Omental fat pad (tissue), 4 donors: ENCODE measurements around the gene FHOD3. TPM values are rescaled to one million over a fixed set of nuclear protein-coding genes. Genes with fewer than 3 reads are reported as not detected.

ENCODE experiments used
- ATAC-seq: fragments of 150-250 bp; one replicate; pipeline ENCODE4 v1.9.1; 2016; ENCODE audit warnings: mild to moderate bottlenecking, moderate library complexity; ENCODE audit not compliant: low FRiP score
- DNase-seq: peaks from one replicate; pipeline ENCODE4 v3.0.0-alpha.2; 2019; ENCODE audit warnings: low spot score
- total RNA-seq, 4 donors: library from RNA; depleted of rRNA; stranded (reverse); fragments of >200 nt; gene quantifications; one replicate each; pipeline ENCODE4 v1.1.0, GENCODE V29; 2016
- TF ChIP-seq, protein P1 (sequence below), 3 donors: fragments of 450-650 bp; IDR thresholded peaks; one replicate each; pipeline ENCODE4 v1.5.1; 2016 to 2017; ENCODE audit warnings: antibody characterized with exemption in 3 of 3, mild to moderate bottlenecking in 3 of 3, moderate library complexity in 2 of 3

FHOD3 gene
- total RNA-seq, 4 donors from 2014 or later: 0.96 to 3.8 (median 2.3) TPM

DNA sequence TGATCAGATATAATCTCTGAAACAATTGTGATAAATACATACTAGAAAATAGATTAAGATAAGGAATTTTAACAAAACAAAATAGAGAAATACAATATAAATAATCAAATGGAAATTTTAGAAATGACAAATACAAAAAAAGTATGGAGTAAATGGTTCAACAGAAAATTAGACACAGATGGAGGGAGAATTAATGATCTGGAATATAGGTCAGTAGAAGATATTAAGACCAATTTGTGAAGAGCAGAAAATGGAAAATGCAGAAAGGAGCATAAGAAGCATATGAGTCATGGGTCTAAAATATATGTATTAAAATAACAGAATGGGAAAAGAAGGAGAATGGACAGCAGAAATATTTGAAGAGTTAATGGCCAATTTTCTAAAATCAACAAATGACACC is 44.4 kb downstream of the FHOD3 start:
- ATAC-seq (no peak), DNase-seq (no peak)
- TF ChIP-seq, protein P1, sequence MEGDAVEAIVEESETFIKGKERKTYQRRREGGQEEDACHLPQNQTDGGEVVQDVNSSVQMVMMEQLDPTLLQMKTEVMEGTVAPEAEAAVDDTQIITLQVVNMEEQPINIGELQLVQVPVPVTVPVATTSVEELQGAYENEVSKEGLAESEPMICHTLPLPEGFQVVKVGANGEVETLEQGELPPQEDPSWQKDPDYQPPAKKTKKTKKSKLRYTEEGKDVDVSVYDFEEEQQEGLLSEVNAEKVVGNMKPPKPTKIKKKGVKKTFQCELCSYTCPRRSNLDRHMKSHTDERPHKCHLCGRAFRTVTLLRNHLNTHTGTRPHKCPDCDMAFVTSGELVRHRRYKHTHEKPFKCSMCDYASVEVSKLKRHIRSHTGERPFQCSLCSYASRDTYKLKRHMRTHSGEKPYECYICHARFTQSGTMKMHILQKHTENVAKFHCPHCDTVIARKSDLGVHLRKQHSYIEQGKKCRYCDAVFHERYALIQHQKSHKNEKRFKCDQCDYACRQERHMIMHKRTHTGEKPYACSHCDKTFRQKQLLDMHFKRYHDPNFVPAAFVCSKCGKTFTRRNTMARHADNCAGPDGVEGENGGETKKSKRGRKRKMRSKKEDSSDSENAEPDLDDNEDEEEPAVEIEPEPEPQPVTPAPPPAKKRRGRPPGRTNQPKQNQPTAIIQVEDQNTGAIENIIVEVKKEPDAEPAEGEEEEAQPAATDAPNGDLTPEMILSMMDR (IDR thresholded peaks at IDR 0.05): no peak

DNA sequence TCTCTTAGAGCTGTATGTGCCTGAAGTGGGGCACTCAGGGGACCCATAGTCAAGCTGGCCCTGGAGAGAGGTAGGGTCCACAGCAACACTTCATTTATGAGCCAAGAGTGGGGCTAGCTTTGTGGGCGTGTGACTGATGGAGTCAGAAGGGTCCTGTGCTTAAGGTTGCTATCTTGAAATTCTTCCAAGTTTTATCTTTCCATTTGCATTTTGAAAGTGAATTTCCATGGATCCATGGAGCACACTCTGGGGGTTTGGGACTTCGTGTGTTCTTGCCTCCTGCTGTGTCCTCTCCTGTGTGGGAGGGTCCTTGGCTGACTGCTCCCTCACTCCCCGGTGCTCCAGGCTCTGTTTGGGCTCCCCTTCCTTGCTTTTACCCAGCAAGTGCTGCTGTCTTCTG is 50.8 kb downstream of the FHOD3 start:
- no peak for ATAC-seq
- DNase-seq: no peak
- TF ChIP-seq, protein P1 (IDR thresholded peaks at IDR 0.05): no peak

DNA sequence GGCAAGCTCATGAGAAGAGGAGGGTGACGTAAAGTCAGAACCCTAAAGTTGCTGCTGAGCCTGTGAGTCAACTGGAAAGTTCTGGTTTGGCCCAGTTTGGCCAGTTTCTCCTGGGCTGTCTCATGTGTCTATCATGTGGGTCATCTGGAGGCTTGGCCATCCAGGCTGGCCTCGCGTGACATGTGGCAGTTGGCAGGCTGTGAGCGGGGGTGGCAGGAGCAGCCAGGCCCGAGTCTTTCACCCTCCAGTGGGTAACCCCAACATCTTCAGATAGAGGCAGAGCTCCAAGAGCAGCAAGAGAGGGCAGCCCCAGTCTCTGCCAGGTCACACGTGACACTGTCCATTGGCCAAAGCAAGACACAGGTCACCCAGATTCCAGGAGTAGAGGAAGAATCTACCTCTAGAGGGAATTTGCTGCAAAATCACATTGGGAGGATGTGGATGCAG is 51.5 kb downstream of the FHOD3 start:
- TF ChIP-seq, protein P1 (IDR thresholded peaks at IDR 0.05): no peak
- DNase-seq (no peak), ATAC-seq (no peak)

DNA sequence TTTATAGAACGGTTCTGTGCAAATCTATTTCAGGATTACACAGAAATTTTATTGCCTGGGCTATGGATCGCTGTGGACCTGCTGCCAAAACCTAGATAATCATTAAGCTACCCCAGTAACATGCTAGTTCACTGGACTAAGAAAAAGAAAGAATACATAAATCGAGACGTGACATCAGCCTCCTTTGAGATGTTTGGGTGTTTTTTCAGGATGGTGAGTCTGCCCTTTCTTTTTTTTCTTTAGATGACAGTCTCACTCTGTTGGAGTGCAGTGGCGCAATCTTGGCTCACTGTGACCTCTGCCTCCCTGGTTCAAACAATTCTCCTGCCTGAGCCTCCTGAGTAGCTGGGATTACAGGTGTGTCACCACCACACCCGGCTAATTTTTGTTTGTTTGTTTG is 52.0 kb downstream of the FHOD3 start:
- ATAC-seq (no peak), DNase-seq (no peak)
- TF ChIP-seq, protein P1 (IDR thresholded peaks at IDR 0.05): no peak

DNA sequence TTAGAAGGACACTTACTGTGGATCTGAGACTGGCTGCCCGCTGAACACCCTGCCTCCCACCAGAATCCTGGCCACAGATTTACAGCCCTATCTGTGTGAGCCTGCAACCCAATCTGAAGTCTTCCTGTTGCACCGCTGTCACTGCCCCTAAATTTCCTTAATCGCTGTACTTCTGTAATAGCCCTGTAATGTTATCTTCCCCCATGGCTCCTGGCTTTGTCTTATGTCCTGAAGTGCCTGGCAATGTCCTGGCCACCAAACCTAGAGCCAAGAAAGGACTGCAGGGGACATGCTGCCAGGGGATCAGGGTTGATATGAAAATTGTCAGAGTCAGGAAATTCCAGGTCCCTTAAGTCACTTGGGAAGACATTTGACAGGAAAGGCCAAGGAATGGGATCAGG is 52.7 kb downstream of the FHOD3 start:
- DNase-seq: no peak
- TF ChIP-seq, protein P1 (IDR thresholded peaks at IDR 0.05): no peak
- no peak for ATAC-seq

DNA sequence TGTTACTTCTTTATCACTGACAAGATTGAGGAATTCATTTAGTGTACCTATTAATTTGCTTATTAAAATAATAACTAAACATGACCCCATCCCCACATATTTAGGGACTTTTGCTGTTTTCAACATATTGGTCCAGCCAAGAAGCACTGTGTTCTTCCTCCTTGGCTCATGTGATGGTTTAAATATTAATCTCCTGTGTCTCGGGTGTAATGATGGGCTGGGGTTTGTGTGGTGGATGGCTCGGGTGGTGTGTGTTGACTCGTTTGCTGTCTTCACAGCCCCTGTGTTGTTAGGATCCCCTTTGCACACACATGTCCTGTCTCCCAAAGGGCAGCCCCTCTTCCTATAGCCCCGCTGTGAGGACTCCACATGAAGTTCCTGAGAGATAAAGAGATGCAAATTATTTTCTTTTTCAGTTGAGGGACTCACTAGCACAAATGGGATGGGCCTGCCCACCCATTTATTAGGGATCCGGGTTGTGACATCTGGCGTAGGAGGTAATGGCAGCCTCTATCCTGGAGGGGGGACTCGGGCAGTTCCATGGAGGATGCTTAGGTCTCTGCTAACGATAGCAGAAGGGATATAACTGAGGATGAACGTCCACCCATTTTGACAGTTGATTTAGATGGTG is 53.4 kb downstream of the FHOD3 start:
- TF ChIP-seq, protein P1 (IDR thresholded peaks at IDR 0.05): no peak
- ATAC-seq (no peak), DNase-seq (no peak)

DNA sequence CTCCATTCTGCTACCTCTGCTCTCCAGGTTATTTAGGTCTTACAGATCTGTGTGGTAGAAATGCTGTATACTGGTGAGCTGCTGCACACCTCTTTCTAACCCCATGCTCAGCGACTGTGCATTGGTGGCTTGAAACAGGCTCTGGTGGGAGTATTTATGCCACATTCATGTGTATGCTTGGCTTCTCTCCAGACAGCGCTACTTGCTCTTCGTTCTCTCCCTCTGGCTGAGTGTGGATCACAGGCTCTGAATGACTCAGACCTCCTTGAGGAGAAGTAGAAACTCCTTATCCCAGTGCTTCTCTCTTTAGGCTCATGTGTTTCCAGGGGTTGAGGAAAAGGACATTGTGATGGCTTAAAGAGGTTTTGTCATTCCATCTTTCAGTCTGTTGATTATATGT is 54.9 kb downstream of the FHOD3 start:
- DNase-seq (no peak), ATAC-seq (no peak)
- TF ChIP-seq, protein P1 (IDR thresholded peaks at IDR 0.05): no peak
